SIG-M5 treated with dmso at 0.1 percent for 504 hours (cell line): ENCODE results near the gene CD40.
"Not testable (repeated sequence)": the region's sequence is repeated elsewhere in the genome, so short reads cannot be mapped to it uniquely, and the experiment has no call there.

ENCODE experiments used
- DNase-seq: peaks from one replicate; lab custom pipeline; 2025; ENCODE audit not compliant: unreplicated experiment; lab: John Stamatoyannopoulos, UW

Gene CD40

GRCh38 chr20:46093531-46093930, 24.6 kb upstream of the CD40 start:
- DNase-seq, result no peak

- no peak for DNase-seq
These were observed 18.4 kb upstream of the CD40 start for GRCh38 chr20:46099491-46100287.

GRCh38 chr20:46100444-46100843, 17.7 kb upstream of the CD40 start:
- not testable (repeated sequence) for DNase-seq

GRCh38 chr20:46100988-46101387, 17.1 kb upstream of the CD40 start:
- DNase-seq, result no peak

- DNase-seq, result no peak
These were observed 16.2 kb upstream of the CD40 start for GRCh38 chr20:46101957-46102356.

- no peak for DNase-seq
These were observed 15.2 kb upstream of the CD40 start for GRCh38 chr20:46102940-46103339.

- no peak for DNase-seq
These were observed 13.9 kb upstream of the CD40 start for GRCh38 chr20:46104262-46104661.

- no peak for DNase-seq
These were observed 11.1 kb upstream of the CD40 start for GRCh38 chr20:46107061-46107460.

- peak; percentile 74 for DNase-seq
These were observed 9.7 kb upstream of the CD40 start for GRCh38 chr20:46108435-46108841.

GRCh38 chr20:46108976-46109375, 9.1 kb upstream of the CD40 start:
- DNase-seq, result no peak

GRCh38 chr20:46111028-46111835, 6.9 kb upstream of the CD40 start:
- peak; percentile 58 for DNase-seq

- no peak for DNase-seq
These were observed 6.3 kb upstream of the CD40 start for GRCh38 chr20:46111836-46112212.

- DNase-seq, result no peak
These were observed 5.5 kb upstream of the CD40 start for GRCh38 chr20:46112430-46113112.

- no peak for DNase-seq
These were observed 5.0 kb upstream of the CD40 start for GRCh38 chr20:46113113-46113470.

- DNase-seq, result no peak
These were observed 3.7 kb upstream of the CD40 start for GRCh38 chr20:46114449-46114848.

- no peak for DNase-seq
These were observed 437 bp downstream of the CD40 start for GRCh38 chr20:46118481-46119020.

GRCh38 chr20:46119028-46119546, 973 bp downstream of the CD40 start:
- no peak for DNase-seq

GRCh38 chr20:46119547-46119946, 1.4 kb downstream of the CD40 start:
- DNase-seq, result no peak

- no peak for DNase-seq
These were observed 2.0 kb downstream of the CD40 start for GRCh38 chr20:46120136-46120535.

GRCh38 chr20:46121184-46121930, 3.2 kb downstream of the CD40 start:
- no peak for DNase-seq

- DNase-seq, result no peak
These were observed 4.0 kb downstream of the CD40 start for GRCh38 chr20:46122071-46122470.
